GM13976 (cell line): Measurements from ENCODE around the gene EIF4G3.

Source experiments
- DNase-seq: peaks from one replicate; pipeline ENCODE4 v3.0.0; 2012; ENCODE audit warnings: low spot score
- CTCF ChIP-seq: IDR thresholded peaks from 2 replicates; pipeline ENCODE4 v1.5.1; 2012; ENCODE audit warnings: borderline replicate concordance, mild to moderate bottlenecking; ENCODE audit not compliant: insufficient read depth; ENCODE audit errors: extremely low read depth, missing control alignments, control extremely low read depth
- in situ Hi-C: fragments of 300-500 bp; cut with MboI; formaldehyde crosslinking; loops from one replicate; pipeline ENCODE4 v1.12.0; 2022; ENCODE audit warnings: low sequenced_read_pairs, mixed read lengths, inconsistent platforms; ENCODE audit not compliant: unreplicated experiment

The EIF4G3 gene

DNA sequence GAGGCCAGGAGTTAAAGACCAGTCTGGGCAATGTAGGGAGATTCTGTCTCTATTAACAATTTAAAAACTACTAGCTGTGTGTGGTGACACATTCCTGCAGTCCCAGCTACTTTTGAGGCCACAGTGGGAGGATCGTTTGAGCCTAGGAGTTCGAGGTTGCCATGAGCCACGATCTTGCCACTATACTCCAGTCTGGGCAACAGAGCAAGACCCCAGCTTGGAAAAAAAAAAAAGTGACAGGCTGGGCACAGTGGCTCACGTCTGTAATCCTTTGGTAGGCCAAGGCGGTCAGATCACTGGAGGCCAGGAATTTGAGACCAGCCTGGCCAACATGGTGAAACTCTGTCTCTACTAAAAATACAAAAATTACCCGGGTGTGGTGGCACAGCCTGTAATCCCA, 416.4 kb downstream of the EIF4G3 start:
- TF ChIP-seq CTCF, result no peak
- in situ Hi-C loops, result no loop called here
- DNase-seq, result no peak
